MM.1S (cell line): ENCODE results near the gene E2F2.
"Not testable (repeated sequence)": the region's sequence is repeated elsewhere in the genome, so short reads cannot be mapped to it uniquely, and the experiment has no call there.

Experiments
- DNase-seq: peaks from one replicate; pipeline ENCODE4 v3.0.0-alpha.2; 2015
- H2AFZ ChIP-seq: fragments of 300-600 bp; sonication (generic); 2 replicates; pipeline ENCODE4 v1.6.0; 2016; ENCODE audit warnings: antibody characterized with exemption, low read length
- H3F3A ChIP-seq: fragments of 300-600 bp; sonication (generic); 2 replicates; pipeline ENCODE4 v1.6.1; 2016; ENCODE audit warnings: mild to moderate bottlenecking, antibody characterized with exemption, low read length, moderate library complexity, mixed read lengths; ENCODE audit not compliant: insufficient read depth
- H3K27ac ChIP-seq: fragments of 300-600 bp; sonication (generic); 2 replicates; pipeline ENCODE4 v1.5.1; 2016; ENCODE audit warnings: mild to moderate bottlenecking, low read length
- H3K27me3 ChIP-seq: fragments of 300-600 bp; sonication (generic); replicated peaks from 2 replicates; pipeline ENCODE4 v1.6.0; 2016; ENCODE audit warnings: low read length; ENCODE audit not compliant: insufficient read depth
- H3K36me3 ChIP-seq: fragments of 300-600 bp; sonication (generic); replicated peaks from 2 replicates; pipeline ENCODE4 v1.6.1; 2016; ENCODE audit warnings: mild to moderate bottlenecking, low read length, mixed read lengths; ENCODE audit not compliant: insufficient read depth
- H3K4me1 ChIP-seq: fragments of 300-600 bp; sonication (generic); 2 replicates; pipeline ENCODE4 v1.6.1; 2016; ENCODE audit warnings: low read length, mixed read lengths
- H3K4me2 ChIP-seq: fragments of 300-600 bp; sonication (generic); 2 replicates; pipeline ENCODE4 v1.6.0; 2016; ENCODE audit warnings: low read depth, low read length
- H3K4me3 ChIP-seq: fragments of 300-600 bp; sonication (generic); 2 replicates; pipeline ENCODE4 v1.5.1; 2016; ENCODE audit warnings: low read length, mixed read lengths
- H3K79me2 ChIP-seq: fragments of 300-600 bp; sonication (generic); 2 replicates; pipeline ENCODE4 v1.6.1; 2016; ENCODE audit warnings: mixed run types, low read length, mixed read lengths
- H3K9ac ChIP-seq: fragments of 300-600 bp; sonication (generic); 2 replicates; pipeline ENCODE4 v1.6.1; 2016; ENCODE audit warnings: low read length, mixed read lengths
- H3K9me2 ChIP-seq: fragments of 300-600 bp; sonication (generic); replicated peaks from 2 replicates; pipeline ENCODE4 v1.6.1; 2016; ENCODE audit warnings: mild to moderate bottlenecking, low read length, mixed read lengths; ENCODE audit not compliant: insufficient read depth
- H3K9me3 ChIP-seq: fragments of 300-600 bp; sonication (generic); replicated peaks from 2 replicates; pipeline ENCODE4 v1.6.1; 2016; ENCODE audit warnings: mild to moderate bottlenecking, low read length, mixed read lengths; ENCODE audit not compliant: insufficient read depth
- H4K20me1 ChIP-seq: fragments of 300-600 bp; sonication (generic); 2 replicates; pipeline ENCODE4 v1.6.1; 2016; ENCODE audit warnings: mild to moderate bottlenecking, low read length, moderate library complexity, mixed read lengths; ENCODE audit not compliant: insufficient read depth
- EZH2 ChIP-seq: fragments of 300-600 bp; sonication (generic); optimal IDR thresholded peaks from 2 replicates; pipeline ENCODE3; 2017; ENCODE audit warnings: low read depth, mild to moderate bottlenecking, antibody characterized with exemption, low read length, mixed read lengths
- EZH2phosphoT487 ChIP-seq: fragments of 300-600 bp; sonication (generic); IDR thresholded peaks from 2 replicates; pipeline ENCODE4 v1.6.1; 2018; ENCODE audit warnings: antibody characterized with exemption, low read length
- TF ChIP-seq, protein P1 (sequence below): fragments of 300-600 bp; sonication (generic); IDR thresholded peaks from 2 replicates; pipeline ENCODE4 v1.5.1; 2016; ENCODE audit warnings: antibody characterized with exemption, low read length, mixed read lengths

E2F2 gene

DNA sequence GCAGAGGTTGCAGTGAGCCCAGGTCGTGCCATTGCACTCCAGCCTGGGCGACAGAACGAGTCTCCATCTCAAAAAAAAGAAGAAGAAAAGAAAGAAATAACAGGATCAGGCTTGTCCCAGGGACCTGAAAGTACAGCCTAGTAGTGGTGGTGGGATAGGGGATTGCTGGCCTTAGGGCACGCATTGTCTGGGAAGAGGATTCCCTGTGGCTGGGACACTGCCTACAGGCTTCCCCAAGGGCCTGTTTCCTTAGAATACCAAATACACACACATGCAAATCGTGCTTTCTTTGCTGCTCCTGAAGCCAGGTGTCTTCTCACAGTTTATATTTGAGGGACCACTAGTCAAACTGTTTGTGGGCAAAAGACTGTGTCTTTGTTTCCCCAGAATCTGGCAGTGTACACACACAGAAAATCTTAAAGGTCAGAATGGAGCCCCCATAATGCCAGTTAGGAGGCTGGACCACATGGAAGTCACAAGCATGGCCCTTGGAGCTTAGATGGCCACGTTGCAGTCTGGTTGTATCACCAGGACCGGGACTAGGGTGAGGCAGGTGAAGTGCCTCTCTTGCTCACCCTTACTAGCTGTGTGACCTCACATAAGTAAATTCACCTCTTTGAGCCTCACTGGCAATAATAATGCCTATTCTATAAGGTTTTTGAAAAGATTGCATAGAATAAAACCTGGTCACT, 34.4 kb downstream of the E2F2 start:
- Histone ChIP-seq H4K20me1 (no peaks in the 10 kb centered on the region), H3F3A (no peaks in the 10 kb centered on the region), H3K9ac (no peak overlapping the region), H3K9me3 (no peaks in the 10 kb centered on the region), H3K4me3 (no peak overlapping the region), H3K36me3 (no peaks in the 10 kb centered on the region), H3K4me1 (no peaks in the 10 kb centered on the region), H2AFZ (no peak overlapping the region), H3K27ac (no peak overlapping the region), H3K4me2 (no peak overlapping the region), H3K79me2 (no peaks in the 10 kb centered on the region), H3K27me3 (no peaks in the 10 kb centered on the region), H3K9me2 (no peaks in the 10 kb centered on the region)
- TF ChIP-seq EZH2 (no peak), EZH2phosphoT487 (no peak)
- TF ChIP-seq, protein P1, sequence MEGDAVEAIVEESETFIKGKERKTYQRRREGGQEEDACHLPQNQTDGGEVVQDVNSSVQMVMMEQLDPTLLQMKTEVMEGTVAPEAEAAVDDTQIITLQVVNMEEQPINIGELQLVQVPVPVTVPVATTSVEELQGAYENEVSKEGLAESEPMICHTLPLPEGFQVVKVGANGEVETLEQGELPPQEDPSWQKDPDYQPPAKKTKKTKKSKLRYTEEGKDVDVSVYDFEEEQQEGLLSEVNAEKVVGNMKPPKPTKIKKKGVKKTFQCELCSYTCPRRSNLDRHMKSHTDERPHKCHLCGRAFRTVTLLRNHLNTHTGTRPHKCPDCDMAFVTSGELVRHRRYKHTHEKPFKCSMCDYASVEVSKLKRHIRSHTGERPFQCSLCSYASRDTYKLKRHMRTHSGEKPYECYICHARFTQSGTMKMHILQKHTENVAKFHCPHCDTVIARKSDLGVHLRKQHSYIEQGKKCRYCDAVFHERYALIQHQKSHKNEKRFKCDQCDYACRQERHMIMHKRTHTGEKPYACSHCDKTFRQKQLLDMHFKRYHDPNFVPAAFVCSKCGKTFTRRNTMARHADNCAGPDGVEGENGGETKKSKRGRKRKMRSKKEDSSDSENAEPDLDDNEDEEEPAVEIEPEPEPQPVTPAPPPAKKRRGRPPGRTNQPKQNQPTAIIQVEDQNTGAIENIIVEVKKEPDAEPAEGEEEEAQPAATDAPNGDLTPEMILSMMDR, result no peak
- no peak for DNase-seq

DNA sequence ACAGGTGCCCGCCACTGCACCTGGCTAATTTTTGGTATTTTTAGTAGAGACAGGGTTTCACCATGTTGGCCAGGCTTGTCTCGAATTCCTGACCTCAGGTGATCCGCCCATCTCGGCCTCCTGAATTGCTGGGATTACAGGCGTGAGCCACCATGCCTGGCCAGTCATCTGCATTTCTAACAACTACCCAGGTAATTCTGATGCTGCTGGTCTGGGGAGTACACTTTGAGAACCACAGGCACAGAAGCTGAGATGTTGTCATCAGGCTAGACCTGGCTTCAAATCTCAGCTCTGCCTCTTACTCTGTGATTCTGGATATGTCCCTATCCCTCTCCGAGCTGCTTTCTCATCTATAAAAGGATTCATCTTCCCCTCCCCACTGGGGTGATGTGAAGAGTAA, 36.2 kb downstream of the E2F2 start:
- H3K4me1 ChIP-seq, H4K20me1 ChIP-seq, H3K4me3 ChIP-seq, H3K9ac ChIP-seq, H3K4me2 ChIP-seq, H3K27ac ChIP-seq, DNase-seq, H2AFZ ChIP-seq, H3K27me3 ChIP-seq, H3K9me2 ChIP-seq, H3K36me3 ChIP-seq, H3F3A ChIP-seq, H3K79me2 ChIP-seq, H3K9me3 ChIP-seq: not testable (repeated sequence)

DNA sequence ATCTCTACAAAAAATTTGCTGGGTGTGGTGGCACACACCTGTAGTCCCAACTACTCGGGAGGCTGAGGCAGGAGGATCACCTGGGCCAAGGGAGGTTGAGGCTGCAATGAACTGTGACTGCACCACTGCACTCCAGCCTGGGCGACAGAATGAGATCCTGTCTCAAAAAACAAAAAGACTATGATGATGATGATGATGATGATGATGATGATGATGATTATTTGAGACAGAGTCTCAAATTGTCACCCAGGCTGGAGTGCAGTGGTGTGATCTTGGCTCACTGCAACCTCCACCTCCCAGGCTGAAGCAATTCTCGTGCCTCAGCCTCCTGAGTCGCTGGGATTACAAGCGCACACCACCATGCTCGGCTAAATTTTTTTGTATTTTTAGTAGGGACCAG, 38.3 kb downstream of the E2F2 start:
- not testable (repeated sequence) for H3K4me2 ChIP-seq, H3F3A ChIP-seq, H4K20me1 ChIP-seq, DNase-seq, H3K9ac ChIP-seq, H3K4me1 ChIP-seq, H3K9me3 ChIP-seq, H3K9me2 ChIP-seq, H3K4me3 ChIP-seq, H2AFZ ChIP-seq, H3K27ac ChIP-seq, H3K27me3 ChIP-seq, H3K79me2 ChIP-seq, H3K36me3 ChIP-seq

DNA sequence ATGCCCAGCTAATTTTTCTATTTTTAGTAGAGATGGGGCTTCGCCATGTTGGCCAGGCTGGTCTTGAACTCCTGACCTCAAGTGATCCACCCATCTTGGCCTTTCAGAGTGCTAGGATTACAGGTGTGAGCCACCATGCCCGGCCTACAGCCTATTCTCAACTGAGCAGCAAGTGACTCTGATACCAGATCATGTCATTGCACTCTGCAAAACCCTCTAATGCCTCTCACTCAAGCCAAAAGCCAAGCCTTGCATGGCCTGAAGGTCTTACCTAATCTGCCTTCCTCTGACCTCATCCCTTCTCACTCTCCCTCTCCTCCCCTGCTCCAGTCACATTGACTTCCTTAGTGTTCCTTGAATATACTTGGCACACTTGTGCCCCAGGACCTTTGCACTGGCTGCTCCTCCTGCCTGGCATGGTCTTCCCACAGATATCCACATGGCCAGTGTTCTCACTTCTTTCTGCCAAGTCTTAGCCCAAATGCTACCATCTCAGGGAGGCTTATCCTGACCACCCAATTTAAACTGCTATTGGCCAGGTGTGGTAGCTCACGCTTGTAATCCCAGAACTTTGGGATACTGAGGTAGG, 38.8 kb downstream of the E2F2 start:
- DNase-seq, result no peak
- no peaks in the 10 kb centered on the region for H3K9me3 ChIP-seq
- H3K27me3 ChIP-seq, result no peaks in the 10 kb centered on the region; the same call in 1 of the 2 replicates
- H3F3A ChIP-seq, result no peaks in the 10 kb centered on the region
- no peaks in the 10 kb centered on the region for H3K9me2 ChIP-seq
- no peaks in the 10 kb centered on the region for H3K36me3 ChIP-seq
- no peak overlapping the region for H2AFZ ChIP-seq
- H3K27ac ChIP-seq, result no peak overlapping the region
- no peaks in the 10 kb centered on the region for H3K4me1 ChIP-seq
- H3K4me2 ChIP-seq, result no peak overlapping the region
- no peaks in the 10 kb centered on the region for H4K20me1 ChIP-seq
- no peak overlapping the region for H3K4me3 ChIP-seq
- no peaks in the 10 kb centered on the region for H3K79me2 ChIP-seq
- H3K9ac ChIP-seq, result no peak overlapping the region
- no peak for TF ChIP-seq EZH2phosphoT487
- no peak for TF ChIP-seq EZH2
- TF ChIP-seq, protein P1, result no peak
